Testis (tissue), 2 donors: ENCODE measurements around the gene PLA2G2A.
"Not testable (repeated sequence)": the region's sequence is repeated elsewhere in the genome, so short reads cannot be mapped to it uniquely, and the experiment has no call there.

Experiments
- CTCF ChIP-seq, 3 experiments: fragments of 450-650 bp in 2 of 3; fragments of 200-600 bp in 1 of 3; sonication (generic) in 1 of 3; IDR thresholded peaks; one replicate each; pipeline ENCODE4 v1.5.1; 2016 to 2019; ENCODE audit warnings: antibody characterized with exemption in 3 of 3, mild to moderate bottlenecking in 2 of 3, moderate library complexity in 1 of 3
- POLR2A ChIP-seq: fragments of 450-650 bp; IDR thresholded peaks from one replicate; pipeline ENCODE4 v1.6.1; 2017; ENCODE audit warnings: antibody characterized with exemption, mild to moderate bottlenecking, moderate library complexity

DNA sequence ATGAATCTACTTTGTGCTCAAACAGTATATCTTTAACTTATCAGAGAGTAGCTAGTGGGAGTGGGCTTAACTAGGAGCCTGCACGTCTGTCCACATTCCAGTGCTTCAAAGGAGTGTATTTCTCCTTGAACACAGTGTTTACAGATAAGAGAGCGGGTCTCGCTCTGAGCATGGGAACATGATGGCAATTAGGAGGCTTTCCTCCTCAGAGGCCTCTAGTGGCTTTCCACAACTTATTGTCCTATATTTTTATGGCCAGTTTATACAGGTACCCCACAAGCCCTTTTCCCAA is 52.3 kb downstream of the PLA2G2A start:
- TF ChIP-seq CTCF (IDR thresholded peaks at IDR 0.05); POLR2A: not testable (repeated sequence)
